HK-2 (cell line): ENCODE results near the gene TOMM40.

Experiments used
- DNase-seq: peaks from one replicate; pipeline ENCODE4 v3.0.0-alpha.2; 2018; ENCODE audit not compliant: unreplicated experiment

Gene TOMM40

DNA sequence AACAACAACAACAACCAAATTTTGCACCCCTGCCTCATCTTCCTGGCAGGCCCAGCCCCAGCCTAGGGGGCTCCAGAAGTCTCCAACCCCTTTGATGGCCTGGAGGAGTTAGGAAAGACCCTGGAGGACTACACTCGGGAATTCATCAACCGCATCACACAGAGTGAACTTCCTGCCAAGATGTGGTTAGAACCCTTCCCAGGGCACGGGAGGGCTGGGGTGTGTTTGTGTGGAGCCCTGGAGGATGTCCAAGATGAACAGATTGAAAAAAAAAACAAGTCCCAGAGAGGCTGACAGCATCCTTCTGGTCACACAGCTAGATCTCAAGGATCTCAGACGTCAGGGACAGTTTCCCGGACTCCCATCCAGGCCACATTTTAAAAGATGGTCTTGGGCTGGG is 36.7 kb downstream of the TOMM40 start:
- no peak for DNase-seq

GRCh38 chr19:44930088-44930487 is 39.0 kb downstream of the TOMM40 start:
- DNase-seq = no peak

- DNase-seq = no peak
These were observed 40.5 kb downstream of the TOMM40 start for GRCh38 chr19:44931541-44931940.

DNA sequence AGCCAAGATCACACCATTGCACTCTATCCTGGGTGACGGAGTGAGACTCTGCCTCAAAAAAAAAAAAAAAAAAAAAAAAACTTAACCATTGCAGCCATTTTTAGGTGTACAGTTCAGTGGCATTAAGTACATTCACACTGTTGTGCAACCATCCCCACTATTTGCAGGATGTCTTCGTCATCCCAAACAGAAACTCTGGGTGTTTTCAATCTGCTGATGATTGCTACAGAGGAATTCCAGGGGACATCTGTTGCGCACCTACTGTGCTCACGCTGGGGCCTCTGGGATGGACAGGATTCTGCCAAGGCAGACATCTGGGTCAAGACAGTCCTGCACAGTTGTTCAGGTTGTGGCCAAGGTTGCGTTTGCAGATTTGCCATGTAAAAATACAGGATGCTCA is 48.6 kb downstream of the TOMM40 start:
- DNase-seq = no peak

- no peak for DNase-seq
These were observed 51.1 kb downstream of the TOMM40 start, which contains the start of gene APOC4 for GRCh38 chr19:44942067-44942571. APOC4 (plus strand) TSS chr19:44942237; CDS start chr19:44942278, 41 bp downstream.

GRCh38 chr19:44943801-44944249 is 52.8 kb downstream of the TOMM40 start:
- DNase-seq = no peak

- DNase-seq = no peak
These were observed 56.1 kb downstream of the TOMM40 start for GRCh38 chr19:44947041-44947581.

DNA sequence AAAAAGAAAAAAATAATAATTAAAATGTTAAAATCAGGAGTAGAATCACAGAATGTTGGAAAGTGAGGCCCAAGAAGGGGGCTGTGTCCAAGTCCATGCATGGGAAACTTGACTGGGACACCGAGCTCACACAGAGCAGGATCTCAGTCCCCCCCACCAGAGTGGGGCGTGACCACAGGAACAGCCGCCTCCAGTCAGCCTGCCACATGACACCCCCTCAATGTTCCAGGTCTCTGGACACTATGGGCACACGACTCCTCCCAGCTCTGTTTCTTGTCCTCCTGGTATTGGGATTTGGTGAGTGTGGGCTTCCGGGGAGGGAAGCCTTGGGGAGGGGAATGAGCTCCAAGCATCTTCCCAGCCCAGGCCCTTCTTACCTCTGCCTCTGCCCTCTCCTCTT is 57.2 kb downstream of the TOMM40 start:
- no peak for DNase-seq

DNA sequence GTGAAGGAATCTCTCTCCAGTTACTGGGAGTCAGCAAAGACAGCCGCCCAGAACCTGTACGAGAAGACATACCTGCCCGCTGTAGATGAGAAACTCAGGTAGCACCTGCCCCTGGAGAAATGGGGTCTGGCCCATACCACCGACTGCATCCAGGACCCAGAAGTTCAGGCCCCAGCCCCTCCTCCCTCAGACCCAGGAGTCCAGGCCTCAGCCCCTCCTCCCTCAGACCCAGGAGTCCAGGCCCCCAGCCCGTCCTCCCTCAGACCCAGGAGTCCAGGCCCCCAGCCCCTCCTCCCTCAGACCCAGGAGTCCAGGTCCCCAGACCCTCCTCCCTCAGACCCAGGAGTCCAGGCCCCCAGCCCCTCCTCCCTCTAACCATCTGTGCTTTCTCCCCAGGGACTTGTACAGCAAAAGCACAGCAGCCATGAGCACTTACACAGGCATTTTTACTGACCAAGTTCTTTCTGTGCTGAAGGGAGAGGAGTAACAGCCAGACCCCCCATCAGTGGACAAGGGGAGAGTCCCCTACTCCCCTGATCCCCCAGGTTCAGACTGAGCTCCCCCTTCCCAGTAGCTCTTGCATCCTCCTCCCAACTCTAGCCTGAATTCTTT is 57.8 kb downstream of the TOMM40 start:
- no peak for DNase-seq

- no peak for DNase-seq
These were observed 58.5 kb downstream of the TOMM40 start for GRCh38 chr19:44949550-44949949.

GRCh38 chr19:44951179-44952159 is 60.4 kb downstream of the TOMM40 start:
- DNase-seq = peak; percentile 56
